ENCODE data around the gene PLA2G2F. TPM values are rescaled to one million over a fixed set of nuclear protein-coding genes. Genes with fewer than 3 reads are reported as not detected.

The PLA2G2F gene
- total and polyA plus RNA-seq, 9 of the 15 experiments (the other 6 are each of a cell fraction or from before 2014, with no cell fraction given): not detected

- TF ChIP-seq ZNF507 (tag; conservative IDR thresholded peaks at IDR 0.05) (no peak), U2AF2 (optimal IDR thresholded peaks at IDR 0.05; ENCODE audit: low read depth, low read length) (no peak), FOSL1 (tag; conservative IDR thresholded peaks at IDR 0.05) (peak; percentile 92), CBFA2T3 (IDR thresholded peaks at IDR 0.05) (peak; percentile 88), KDM1A (IDR thresholded peaks at IDR 0.05) (peak; percentile 86 to 87), ZNF239 (CRISPR knock-in tag; IDR thresholded peaks at IDR 0.05) (peak; percentile 5; the same call in 1 of the 2 replicates), DEAF1 (CRISPR knock-in tag; IDR thresholded peaks at IDR 0.05) (no peak), ELK1 (CRISPR knock-in tag; IDR thresholded peaks at IDR 0.05) (no peak), HEY1 (CRISPR knock-in tag; IDR thresholded peaks at IDR 0.05; ENCODE audit: borderline replicate concordance) (no peak)
- TF ChIP-seq, protein P1, sequence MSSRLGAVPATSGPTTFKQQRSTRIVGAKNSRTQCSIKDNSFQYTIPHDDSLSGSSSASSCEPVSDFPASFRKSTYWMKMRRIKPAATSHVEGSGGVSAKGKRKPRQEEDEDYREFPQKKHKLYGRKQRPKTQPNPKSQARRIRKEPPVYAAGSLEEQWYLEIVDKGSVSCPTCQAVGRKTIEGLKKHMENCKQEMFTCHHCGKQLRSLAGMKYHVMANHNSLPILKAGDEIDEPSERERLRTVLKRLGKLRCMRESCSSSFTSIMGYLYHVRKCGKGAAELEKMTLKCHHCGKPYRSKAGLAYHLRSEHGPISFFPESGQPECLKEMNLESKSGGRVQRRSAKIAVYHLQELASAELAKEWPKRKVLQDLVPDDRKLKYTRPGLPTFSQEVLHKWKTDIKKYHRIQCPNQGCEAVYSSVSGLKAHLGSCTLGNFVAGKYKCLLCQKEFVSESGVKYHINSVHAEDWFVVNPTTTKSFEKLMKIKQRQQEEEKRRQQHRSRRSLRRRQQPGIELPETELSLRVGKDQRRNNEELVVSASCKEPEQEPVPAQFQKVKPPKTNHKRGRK (tag; IDR thresholded peaks at IDR 0.05): no peak
- TF ChIP-seq, protein P2, sequence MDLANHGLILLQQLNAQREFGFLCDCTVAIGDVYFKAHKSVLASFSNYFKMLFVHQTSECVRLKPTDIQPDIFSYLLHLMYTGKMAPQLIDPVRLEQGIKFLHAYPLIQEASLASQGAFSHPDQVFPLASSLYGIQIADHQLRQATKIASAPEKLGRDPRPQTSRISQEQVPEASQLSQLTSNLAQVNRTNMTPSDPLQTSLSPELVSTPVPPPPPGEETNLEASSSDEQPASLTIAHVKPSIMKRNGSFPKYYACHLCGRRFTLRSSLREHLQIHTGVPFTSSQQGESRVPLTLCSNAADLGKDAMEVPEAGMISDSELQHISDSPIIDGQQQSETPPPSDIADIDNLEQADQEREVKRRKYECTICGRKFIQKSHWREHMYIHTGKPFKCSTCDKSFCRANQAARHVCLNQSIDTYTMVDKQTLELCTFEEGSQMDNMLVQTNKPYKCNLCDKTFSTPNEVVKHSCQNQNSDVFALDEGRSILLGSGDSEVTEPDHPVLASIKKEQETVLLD (IDR thresholded peaks at IDR 0.05): peak; percentile 88
Measured at GRCh38 chr1:20184997-20185833, 46.1 kb downstream of the PLA2G2F start (continued).

Measured in K562 (cell line).